SK-N-SH (cell line): ENCODE data around the gene JAK1. TPM values are rescaled to one million over a fixed set of nuclear protein-coding genes. Genes with fewer than 3 reads are reported as not detected.

Experiments used
- CTCF ChIA-PET: fragments of 300-600, 350-600 bp; formaldehyde crosslinking; extraction: SDS; loops from one replicate; lab custom pipeline; 2021; lab: Yijun Ruan, JAX
- POLR2A ChIA-PET: fragments of 350-600 bp; sonication (Branson Sonifier 250); formaldehyde crosslinking; extraction: SDS; loops from one replicate; lab custom pipeline; 2020; ENCODE audit warnings: antibody characterized with exemption, inconsistent platforms; lab: Yijun Ruan, JAX
- DNase-seq: peaks from one replicate; pipeline ENCODE4 v3.0.0; 2012
- H2AFZ ChIP-seq: fragments of 200-600 bp; sonication (generic); 2 replicates; pipeline ENCODE4 v1.8.1; 2016; ENCODE audit warnings: antibody characterized with exemption, mild to moderate bottlenecking, low read depth
- H3F3A ChIP-seq: fragments of 200-600 bp; sonication (generic); replicated peaks from 2 replicates; pipeline ENCODE3; 2016; ENCODE audit warnings: antibody characterized with exemption, mild to moderate bottlenecking; ENCODE audit not compliant: insufficient read depth
- H3K27ac ChIP-seq, 2 experiments: fragments of 200-500 bp in 1 of 2; fragments of 200-600 bp in 1 of 2; sonication (Bioruptor generic) in 1 of 2; sonication (generic), shearing (Covaris generic) in 1 of 2; 2 replicates each; pipeline versions ENCODE4 v1.5.1 to v1.6.1; 2014 to 2016; ENCODE audit warnings: low read depth in 2 of 2, inconsistent platforms in 1 of 2, low read length in 1 of 2, mild to moderate bottlenecking in 1 of 2, mixed read lengths in 1 of 2
- H3K27me3 ChIP-seq: fragments of 200-600 bp; sonication (generic), shearing (Covaris generic); 2 replicates; pipeline ENCODE4 v1.6.1; 2016; ENCODE audit warnings: mixed run types; ENCODE audit not compliant: insufficient read depth
- H3K36me3 ChIP-seq, 2 experiments: fragments of 200-500 bp in 1 of 2; fragments of 200-600 bp in 1 of 2; sonication (Bioruptor generic) in 1 of 2; sonication (generic) in 1 of 2; replicated peaks in 1 of 2; 2 replicates each; pipeline versions ENCODE3 to v1.5.1; 2014 to 2016; ENCODE audit warnings: low read length in 1 of 2, mild to moderate bottlenecking in 1 of 2; ENCODE audit not compliant: insufficient read depth in 2 of 2, control insufficient read depth in 1 of 2
- H3K4me1 ChIP-seq, 2 experiments: fragments of 200-500 bp in 1 of 2; fragments of 200-600 bp in 1 of 2; sonication (Bioruptor generic) in 1 of 2; sonication (generic), shearing (Covaris generic) in 1 of 2; 2 replicates each; pipeline versions ENCODE4 v1.5.1 to v1.6.1; 2014 to 2016; ENCODE audit warnings: low read depth in 1 of 2, low read length in 1 of 2, mixed run types in 1 of 2; ENCODE audit not compliant: insufficient read depth in 2 of 2, control insufficient read depth in 1 of 2
- H3K4me2 ChIP-seq: fragments of 200-600 bp; sonication (generic), shearing (Covaris generic); 2 replicates; pipeline ENCODE4 v1.6.1; 2017; ENCODE audit warnings: mixed run types
- H3K4me3 ChIP-seq, 2 experiments: fragments of 200-500 bp in 1 of 2; fragments of 200-600 bp in 1 of 2; sonication (Bioruptor generic) in 1 of 2; sonication (generic), shearing (Covaris generic) in 1 of 2; 2 replicates each; pipeline versions ENCODE4 v1.5.1 to v1.8.1; 2014 to 2016; ENCODE audit warnings: low read depth in 2 of 2, inconsistent platforms in 1 of 2, low read length in 1 of 2, mild to moderate bottlenecking in 1 of 2, mixed read lengths in 1 of 2, moderate library complexity in 1 of 2
- H3K79me2 ChIP-seq: fragments of 200-600 bp; sonication (generic); 2 replicates; pipeline ENCODE4 v1.8.1; 2017; ENCODE audit warnings: mild to moderate bottlenecking; ENCODE audit not compliant: insufficient read depth
- H3K9ac ChIP-seq: fragments of 200-600 bp; sonication (generic); 2 replicates; pipeline ENCODE4 v1.6.1; 2017; ENCODE audit warnings: mixed run types
- H3K9me2 ChIP-seq: fragments of 200-600 bp; sonication (generic); 2 replicates; pipeline ENCODE4 v1.6.1; 2017; ENCODE audit warnings: mixed run types
- H3K9me3 ChIP-seq: fragments of 200-600 bp; sonication (generic); 2 replicates; pipeline ENCODE4 v1.6.1; 2017; ENCODE audit warnings: mixed run types, mild to moderate bottlenecking, moderate library complexity
- H4K20me1 ChIP-seq: fragments of 200-600 bp; sonication (generic); 2 replicates; pipeline ENCODE4 v1.6.1; 2017; ENCODE audit warnings: mild to moderate bottlenecking, mixed run types; ENCODE audit not compliant: insufficient read depth
- ELF1 ChIP-seq: IDR thresholded peaks from 2 replicates; pipeline ENCODE4 v1.4.0; 2012
- FOXJ3 ChIP-seq: sonication (generic); formaldehyde crosslinking; IDR thresholded peaks from 2 replicates; pipeline ENCODE4 v1.5.1; 2020; ENCODE audit warnings: mild to moderate bottlenecking, missing genetic modification reagents
- FOXM1 ChIP-seq: IDR thresholded peaks from 2 replicates; pipeline ENCODE4 v1.4.0; 2012; ENCODE audit warnings: low read depth, mild to moderate bottlenecking
- GABPA ChIP-seq: IDR thresholded peaks from 2 replicates; pipeline ENCODE4 v1.4.0; 2012; ENCODE audit warnings: low read depth, mild to moderate bottlenecking
- MEF2A ChIP-seq: IDR thresholded peaks from 2 replicates; pipeline ENCODE4 v1.4.0; 2012; ENCODE audit warnings: low read depth, borderline replicate concordance
- MXI1 ChIP-seq: IDR thresholded peaks from 2 replicates; pipeline ENCODE4 v1.6.1; 2012; ENCODE audit warnings: mild to moderate bottlenecking, low read depth, low read length, improper control_type of control experiment
- NFIC ChIP-seq: IDR thresholded peaks from 2 replicates; pipeline ENCODE4 v1.4.0; 2012; ENCODE audit warnings: borderline replicate concordance
- NRF1 ChIP-seq: IDR thresholded peaks from 2 replicates; pipeline ENCODE4 v1.6.1; 2012; ENCODE audit warnings: low read depth, mild to moderate bottlenecking, low read length
- POLR2AphosphoS5 ChIP-seq: IDR thresholded peaks from 2 replicates; pipeline ENCODE4 v1.6.1; 2012; ENCODE audit warnings: low read depth, low read length
- RAD21 ChIP-seq: IDR thresholded peaks from 2 replicates; pipeline ENCODE4 v1.6.1; 2012; ENCODE audit warnings: mild to moderate bottlenecking, low read length
- RCOR1 ChIP-seq: fragments of 150-350 bp; IDR thresholded peaks from 2 replicates; pipeline ENCODE4 v1.6.1; 2017; ENCODE audit warnings: antibody characterized with exemption, low read length
- RFX5 ChIP-seq: IDR thresholded peaks from 2 replicates; pipeline ENCODE4 v1.6.1; 2012; ENCODE audit warnings: mild to moderate bottlenecking, improper control_type of control experiment, low read length
- RXRA ChIP-seq: IDR thresholded peaks from 2 replicates; pipeline ENCODE4 v1.4.0; 2012; ENCODE audit warnings: low read depth, mild to moderate bottlenecking, borderline replicate concordance
- TAF1 ChIP-seq: IDR thresholded peaks from 2 replicates; pipeline ENCODE4 v1.6.1; 2012; ENCODE audit warnings: low read depth, mild to moderate bottlenecking, low read length, moderate library complexity, borderline replicate concordance
- TCF12 ChIP-seq: IDR thresholded peaks from 2 replicates; pipeline ENCODE4 v1.4.0; 2012
- YY1 ChIP-seq: IDR thresholded peaks from 2 replicates; pipeline ENCODE4 v1.4.0; 2012; ENCODE audit warnings: low read depth, mild to moderate bottlenecking
- WGBS: methylation state at CpG from one replicate; pipeline ENCODE4 v1.1.6; 2017; ENCODE audit warnings: low lambda C conversion rate; 5-methylcytosine and 5-hydroxymethylcytosine counted together
- polyA plus RNA-seq, 3 experiments: library from polyadenylated mRNA; depleted of rRNA; stranded (reverse); fragments of >200 nt; gene quantifications; 2 replicates each; pipeline ENCODE4 v1.2.3, GENCODE V29; 2012
- TF ChIP-seq, protein P1 (sequence below): fragments of 150-350 bp; IDR thresholded peaks from 2 replicates; pipeline ENCODE4 v1.6.1; 2016; ENCODE audit warnings: mild to moderate bottlenecking, low read depth, low read length
- TF ChIP-seq, protein P2 (sequence below): fragments of 200-600 bp; sonication (generic); IDR thresholded peaks from 2 replicates; pipeline ENCODE4 v1.6.1; 2017; ENCODE audit warnings: antibody characterized with exemption, mild to moderate bottlenecking, moderate library complexity
- TF ChIP-seq, protein P3 (sequence below): IDR thresholded peaks from 2 replicates; pipeline ENCODE4 v1.4.0; 2012; ENCODE audit warnings: low read depth, borderline replicate concordance
- TF ChIP-seq, protein P4 (sequence below): IDR thresholded peaks from 2 replicates; pipeline ENCODE4; 2012

Gene JAK1
- polyA plus RNA-seq, 1 of the 3 experiments (the other 2 are of a cell fraction): 47.5 TPM

DNA sequence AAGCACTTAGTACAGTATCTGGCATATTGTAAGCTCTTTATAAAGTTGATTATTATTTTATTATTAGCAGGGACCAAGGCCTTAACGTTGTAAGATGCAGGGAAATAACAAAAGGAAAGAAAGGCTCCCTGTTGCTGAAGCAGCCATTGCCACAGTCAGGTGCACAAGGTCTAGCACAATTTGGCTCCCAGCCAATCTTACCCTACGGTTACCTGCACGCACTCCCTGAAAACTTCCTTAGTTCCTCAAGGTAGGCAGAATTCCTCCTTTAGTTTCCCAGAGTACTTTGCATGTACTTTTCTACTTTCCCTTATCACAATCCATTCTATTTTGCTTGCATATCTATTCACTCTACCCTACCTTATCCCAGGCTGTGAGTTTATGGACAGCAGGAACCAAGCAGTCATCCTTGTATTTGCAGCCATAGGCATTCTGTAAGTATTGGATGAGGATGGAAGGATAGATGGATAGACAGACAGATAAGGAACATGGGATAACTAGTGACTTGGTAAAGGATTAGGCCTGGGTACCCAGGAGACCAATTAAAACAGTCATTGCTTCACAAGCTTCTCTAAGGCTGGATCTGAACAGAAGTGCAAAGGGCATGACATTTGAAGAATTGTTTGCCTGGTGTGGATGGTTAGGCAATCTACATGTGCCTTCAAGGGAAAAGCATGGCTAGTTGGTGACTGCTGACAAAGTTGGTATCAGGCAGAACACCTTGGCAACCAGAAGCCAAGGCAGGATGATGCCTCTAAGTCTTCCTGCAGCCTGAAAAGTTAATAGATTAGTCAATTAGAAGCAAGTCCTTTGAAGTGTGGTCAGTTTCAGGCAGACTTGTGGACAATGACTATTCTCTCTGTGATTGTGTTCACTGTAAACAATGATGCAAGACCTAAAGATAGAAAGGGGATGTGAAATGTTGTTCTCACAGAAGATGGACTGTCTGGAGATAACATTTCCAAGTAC lies 20.8 kb upstream of the JAK1 start:
- H3K27me3 ChIP-seq: no peaks in the 10 kb centered on the region
- H3K9me3 ChIP-seq: no peaks in the 10 kb centered on the region
- no peaks in the 10 kb centered on the region for H3K36me3 ChIP-seq
- no peak for TF ChIP-seq FOXM1
- H3K27ac ChIP-seq: no peak overlapping the region
- H3K9ac ChIP-seq: no peak overlapping the region
- H3K4me3 ChIP-seq: no peak overlapping the region
- H3K4me2 ChIP-seq: no peak overlapping the region
- H2AFZ ChIP-seq: no peak overlapping the region
- POLR2A ChIA-PET: no interaction called here
- CTCF ChIA-PET: interaction anchor here (1.0 kb wide), 1 partner anchor 21 kb away, joined by 3 read pairs; no protein-coding TSS in a partner anchor
- no peaks in the 10 kb centered on the region for H3F3A ChIP-seq
- no peak for DNase-seq
- no peaks in the 10 kb centered on the region for H3K79me2 ChIP-seq
- H3K9me2 ChIP-seq: no peaks in the 10 kb centered on the region
- peaks cover 6 to 8% of the 10 kb centered on the region in 2 experiments; a peak in 2 of 4 replicates for H3K4me1 ChIP-seq
- no peaks in the 10 kb centered on the region for H4K20me1 ChIP-seq
- WGBS: 79% methylated on average over 3 of the region's 3 CpGs

DNA sequence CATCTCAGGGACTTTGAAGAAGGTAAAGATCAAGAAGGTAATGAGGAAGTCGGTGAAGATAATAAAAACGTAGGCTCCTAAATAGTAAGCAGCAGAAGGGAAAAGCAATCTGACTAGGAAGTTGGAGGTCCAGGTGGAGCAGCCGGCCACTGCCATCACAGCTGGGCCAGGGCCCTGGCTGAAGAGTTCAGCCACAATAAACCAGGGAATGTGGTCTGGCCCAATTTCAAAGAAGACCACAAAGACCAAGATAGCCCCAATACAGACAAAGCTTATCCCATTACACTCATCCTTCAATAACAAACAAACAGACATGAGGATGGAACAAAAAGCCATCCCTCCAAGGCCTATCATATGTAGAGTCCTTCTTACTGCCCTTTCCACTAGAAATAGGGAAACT lies 18.4 kb upstream of the JAK1 start:
- H2AFZ ChIP-seq: no peak overlapping the region
- no peaks in the 10 kb centered on the region for H3K27me3 ChIP-seq
- H4K20me1 ChIP-seq: no peaks in the 10 kb centered on the region
- CTCF ChIA-PET: interaction anchor here (1.2 to 1.4 kb wide), 2 partner anchors 13 to 16 kb away, joined by 3 read pairs; no protein-coding TSS in a partner anchor
- no peaks in the 10 kb centered on the region for H3K9me3 ChIP-seq
- TF ChIP-seq POLR2AphosphoS5: no peak
- no peak for TF ChIP-seq MXI1
- TF ChIP-seq, protein P1, sequence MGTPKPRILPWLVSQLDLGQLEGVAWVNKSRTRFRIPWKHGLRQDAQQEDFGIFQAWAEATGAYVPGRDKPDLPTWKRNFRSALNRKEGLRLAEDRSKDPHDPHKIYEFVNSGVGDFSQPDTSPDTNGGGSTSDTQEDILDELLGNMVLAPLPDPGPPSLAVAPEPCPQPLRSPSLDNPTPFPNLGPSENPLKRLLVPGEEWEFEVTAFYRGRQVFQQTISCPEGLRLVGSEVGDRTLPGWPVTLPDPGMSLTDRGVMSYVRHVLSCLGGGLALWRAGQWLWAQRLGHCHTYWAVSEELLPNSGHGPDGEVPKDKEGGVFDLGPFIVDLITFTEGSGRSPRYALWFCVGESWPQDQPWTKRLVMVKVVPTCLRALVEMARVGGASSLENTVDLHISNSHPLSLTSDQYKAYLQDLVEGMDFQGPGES: no peak
- no peak for TF ChIP-seq RAD21
- TF ChIP-seq NRF1: no peak
- no peak for TF ChIP-seq TCF12
- no peak for TF ChIP-seq RFX5
- no peak for TF ChIP-seq NFIC
- no peak for TF ChIP-seq GABPA
- TF ChIP-seq, protein P2, sequence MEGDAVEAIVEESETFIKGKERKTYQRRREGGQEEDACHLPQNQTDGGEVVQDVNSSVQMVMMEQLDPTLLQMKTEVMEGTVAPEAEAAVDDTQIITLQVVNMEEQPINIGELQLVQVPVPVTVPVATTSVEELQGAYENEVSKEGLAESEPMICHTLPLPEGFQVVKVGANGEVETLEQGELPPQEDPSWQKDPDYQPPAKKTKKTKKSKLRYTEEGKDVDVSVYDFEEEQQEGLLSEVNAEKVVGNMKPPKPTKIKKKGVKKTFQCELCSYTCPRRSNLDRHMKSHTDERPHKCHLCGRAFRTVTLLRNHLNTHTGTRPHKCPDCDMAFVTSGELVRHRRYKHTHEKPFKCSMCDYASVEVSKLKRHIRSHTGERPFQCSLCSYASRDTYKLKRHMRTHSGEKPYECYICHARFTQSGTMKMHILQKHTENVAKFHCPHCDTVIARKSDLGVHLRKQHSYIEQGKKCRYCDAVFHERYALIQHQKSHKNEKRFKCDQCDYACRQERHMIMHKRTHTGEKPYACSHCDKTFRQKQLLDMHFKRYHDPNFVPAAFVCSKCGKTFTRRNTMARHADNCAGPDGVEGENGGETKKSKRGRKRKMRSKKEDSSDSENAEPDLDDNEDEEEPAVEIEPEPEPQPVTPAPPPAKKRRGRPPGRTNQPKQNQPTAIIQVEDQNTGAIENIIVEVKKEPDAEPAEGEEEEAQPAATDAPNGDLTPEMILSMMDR: no peak
- no peak for TF ChIP-seq FOXM1
- no peak for TF ChIP-seq ELF1
- TF ChIP-seq, protein P3, sequence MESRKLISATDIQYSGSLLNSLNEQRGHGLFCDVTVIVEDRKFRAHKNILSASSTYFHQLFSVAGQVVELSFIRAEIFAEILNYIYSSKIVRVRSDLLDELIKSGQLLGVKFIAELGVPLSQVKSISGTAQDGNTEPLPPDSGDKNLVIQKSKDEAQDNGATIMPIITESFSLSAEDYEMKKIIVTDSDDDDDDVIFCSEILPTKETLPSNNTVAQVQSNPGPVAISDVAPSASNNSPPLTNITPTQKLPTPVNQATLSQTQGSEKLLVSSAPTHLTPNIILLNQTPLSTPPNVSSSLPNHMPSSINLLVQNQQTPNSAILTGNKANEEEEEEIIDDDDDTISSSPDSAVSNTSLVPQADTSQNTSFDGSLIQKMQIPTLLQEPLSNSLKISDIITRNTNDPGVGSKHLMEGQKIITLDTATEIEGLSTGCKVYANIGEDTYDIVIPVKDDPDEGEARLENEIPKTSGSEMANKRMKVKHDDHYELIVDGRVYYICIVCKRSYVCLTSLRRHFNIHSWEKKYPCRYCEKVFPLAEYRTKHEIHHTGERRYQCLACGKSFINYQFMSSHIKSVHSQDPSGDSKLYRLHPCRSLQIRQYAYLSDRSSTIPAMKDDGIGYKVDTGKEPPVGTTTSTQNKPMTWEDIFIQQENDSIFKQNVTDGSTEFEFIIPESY: no peak
- TF ChIP-seq, protein P4, sequence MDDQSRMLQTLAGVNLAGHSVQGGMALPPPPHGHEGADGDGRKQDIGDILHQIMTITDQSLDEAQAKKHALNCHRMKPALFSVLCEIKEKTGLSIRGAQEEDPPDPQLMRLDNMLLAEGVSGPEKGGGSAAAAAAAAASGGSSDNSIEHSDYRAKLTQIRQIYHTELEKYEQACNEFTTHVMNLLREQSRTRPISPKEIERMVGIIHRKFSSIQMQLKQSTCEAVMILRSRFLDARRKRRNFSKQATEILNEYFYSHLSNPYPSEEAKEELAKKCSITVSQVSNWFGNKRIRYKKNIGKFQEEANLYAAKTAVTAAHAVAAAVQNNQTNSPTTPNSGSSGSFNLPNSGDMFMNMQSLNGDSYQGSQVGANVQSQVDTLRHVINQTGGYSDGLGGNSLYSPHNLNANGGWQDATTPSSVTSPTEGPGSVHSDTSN: no peak
- no peak for TF ChIP-seq RXRA
- no peak for TF ChIP-seq YY1
- TF ChIP-seq RCOR1: no peak
- no peak for TF ChIP-seq TAF1
- TF ChIP-seq FOXJ3 (CRISPR knock-in tag): no peak
- TF ChIP-seq MEF2A: no peak
- H3K4me2 ChIP-seq: no peak overlapping the region
- H3K9ac ChIP-seq: no peak overlapping the region
- peaks cover 6 to 8% of the 10 kb centered on the region in 2 experiments; a peak in 2 of 4 replicates for H3K4me1 ChIP-seq
- POLR2A ChIA-PET: interaction anchor here (1.1 kb wide), 1 partner anchor 18 kb away, joined by 3 read pairs; the partner anchor contains the start of gene JAK1
- no peak overlapping the region for H3K4me3 ChIP-seq
- no peak overlapping the region for H3K27ac ChIP-seq
- H3F3A ChIP-seq: no peaks in the 10 kb centered on the region
- no peaks in the 10 kb centered on the region for H3K36me3 ChIP-seq
- H3K79me2 ChIP-seq: no peaks in the 10 kb centered on the region
- WGBS: 86% methylated on average over 3 of the region's 3 CpGs
- no peak for DNase-seq
- no peaks in the 10 kb centered on the region for H3K9me2 ChIP-seq
